ENCODE measurements around the gene ZRANB1.

Gene ZRANB1

GRCh38 chr10:125000366-125001312 lies 58.7 kb downstream of the ZRANB1 start:
- no peak for ATAC-seq
- Mint-ChIP-seq H3K4me3 (no peak overlapping the region), H3K27ac (no peak overlapping the region), H3K36me3 (no peaks in the 10 kb centered on the region), H3K4me1 (no peaks in the 10 kb centered on the region), H3K9me3 (no peaks in the 10 kb centered on the region)
- DNase-seq (ENCODE audit: low spot score in 2 of 2) = no peak

GRCh38 chr10:125001313-125002046 lies 59.6 kb downstream of the ZRANB1 start:
- Mint-ChIP-seq H3K27ac (no peak overlapping the region), H3K36me3 (no peaks in the 10 kb centered on the region), H3K4me1 (no peaks in the 10 kb centered on the region), H3K9me3 (no peaks in the 10 kb centered on the region), H3K4me3 (no peak overlapping the region)
- ATAC-seq = no peak
- DNase-seq (ENCODE audit: low spot score in 2 of 2) = no peak

GRCh38 chr10:125002047-125002422 lies 60.1 kb downstream of the ZRANB1 start:
- H3K9me3 Mint-ChIP-seq = no peaks in the 10 kb centered on the region
- no peak for ATAC-seq
- H3K27ac Mint-ChIP-seq = no peak overlapping the region
- no peak for DNase-seq (ENCODE audit: low spot score in 2 of 2)
- no peaks in the 10 kb centered on the region for H3K36me3 Mint-ChIP-seq
- no peaks in the 10 kb centered on the region for H3K4me1 Mint-ChIP-seq
- no peak overlapping the region for H3K4me3 Mint-ChIP-seq

- ATAC-seq (no peak), DNase-seq (ENCODE audit: low spot score in 2 of 2) (no peak)
- Mint-ChIP-seq H3K27ac (no peak overlapping the region), H3K4me1 (no peaks in the 10 kb centered on the region), H3K4me3 (no peak overlapping the region), H3K36me3 (no peaks in the 10 kb centered on the region), H3K9me3 (no peaks in the 10 kb centered on the region)
Observed at GRCh38 chr10:125002423-125003145, 60.7 kb downstream of the ZRANB1 start.

DNA sequence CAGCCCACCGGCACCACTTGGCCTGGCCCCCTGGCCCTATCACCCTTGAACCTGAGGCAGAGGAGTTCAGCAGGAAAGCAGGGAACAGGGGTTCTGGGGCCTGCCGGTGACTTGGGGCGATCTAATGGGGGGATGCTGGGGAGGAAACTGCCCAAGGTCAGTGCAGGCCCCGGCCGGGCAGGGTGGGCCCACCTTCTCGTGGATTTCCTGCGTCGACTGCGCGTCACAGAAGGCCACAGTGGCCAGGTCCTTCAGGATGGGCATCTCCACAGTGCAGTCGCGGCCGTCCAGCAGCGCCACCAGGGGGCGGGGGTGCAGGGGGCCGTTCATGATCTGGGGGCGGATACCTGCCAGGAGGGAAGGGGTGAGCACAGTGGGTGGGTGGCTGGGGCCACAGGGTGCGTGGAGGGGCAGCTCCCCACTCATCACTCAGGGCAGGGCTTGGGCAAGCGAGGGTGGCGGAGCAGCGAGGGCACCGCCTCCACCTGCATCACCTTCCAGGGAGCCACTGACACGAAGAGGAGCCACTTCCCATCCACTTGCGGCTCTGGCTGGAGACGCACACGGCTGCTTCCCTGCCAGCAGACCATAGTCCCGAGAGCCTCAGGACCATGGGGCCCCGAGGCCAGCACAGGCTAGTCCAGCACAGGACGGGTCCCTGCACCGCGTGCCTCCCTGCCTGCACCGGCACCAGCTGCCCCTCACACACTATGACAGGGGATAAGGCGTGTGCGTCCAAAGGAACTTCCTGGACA lies 61.4 kb downstream of the ZRANB1 start:
- no peak overlapping the region for H3K27ac Mint-ChIP-seq
- no peaks in the 10 kb centered on the region for H3K36me3 Mint-ChIP-seq
- H3K4me3 Mint-ChIP-seq = no peak overlapping the region

DNA sequence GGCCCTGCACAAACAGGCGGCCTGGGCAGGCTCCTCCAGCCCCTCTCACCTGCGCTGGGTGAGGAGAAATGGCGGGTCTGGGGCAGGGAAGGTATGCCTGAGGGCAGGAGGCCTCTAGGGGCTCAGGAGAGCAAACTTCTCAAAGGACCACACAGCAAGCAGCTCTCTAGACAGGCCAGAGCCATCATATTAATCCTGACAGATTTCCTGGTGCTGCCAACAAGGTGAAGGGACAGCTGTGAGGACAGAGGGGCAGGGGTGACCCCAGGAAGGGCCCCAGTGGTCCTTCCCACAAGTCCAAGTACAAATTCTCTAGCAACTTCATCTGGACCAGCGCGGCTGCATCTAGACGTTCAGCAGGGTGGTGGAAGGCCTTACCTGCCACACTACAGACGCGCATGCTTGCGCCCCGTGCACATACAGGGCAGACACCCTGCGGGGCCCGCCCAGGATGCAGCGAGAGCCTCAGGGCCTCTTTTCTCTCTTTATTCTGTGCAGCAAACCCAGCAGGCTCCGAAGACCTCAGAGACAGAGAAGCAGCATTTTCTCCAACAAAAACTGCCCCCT lies 62.1 kb downstream of the ZRANB1 start:
- Mint-ChIP-seq H3K27ac (no peak overlapping the region), H3K4me1 (no peaks in the 10 kb centered on the region), H3K4me3 (no peak overlapping the region), H3K36me3 (no peaks in the 10 kb centered on the region), H3K9me3 (no peaks in the 10 kb centered on the region)
- ATAC-seq (no peak), DNase-seq (ENCODE audit: low spot score in 2 of 2) (no peak)

More for the DNA sequence above, 61.4 kb downstream of the ZRANB1 start:
- ATAC-seq (no peak), DNase-seq (ENCODE audit: low spot score in 2 of 2) (no peak)
- no peaks in the 10 kb centered on the region for H3K4me1 Mint-ChIP-seq
- H3K9me3 Mint-ChIP-seq = no peaks in the 10 kb centered on the region

DNA sequence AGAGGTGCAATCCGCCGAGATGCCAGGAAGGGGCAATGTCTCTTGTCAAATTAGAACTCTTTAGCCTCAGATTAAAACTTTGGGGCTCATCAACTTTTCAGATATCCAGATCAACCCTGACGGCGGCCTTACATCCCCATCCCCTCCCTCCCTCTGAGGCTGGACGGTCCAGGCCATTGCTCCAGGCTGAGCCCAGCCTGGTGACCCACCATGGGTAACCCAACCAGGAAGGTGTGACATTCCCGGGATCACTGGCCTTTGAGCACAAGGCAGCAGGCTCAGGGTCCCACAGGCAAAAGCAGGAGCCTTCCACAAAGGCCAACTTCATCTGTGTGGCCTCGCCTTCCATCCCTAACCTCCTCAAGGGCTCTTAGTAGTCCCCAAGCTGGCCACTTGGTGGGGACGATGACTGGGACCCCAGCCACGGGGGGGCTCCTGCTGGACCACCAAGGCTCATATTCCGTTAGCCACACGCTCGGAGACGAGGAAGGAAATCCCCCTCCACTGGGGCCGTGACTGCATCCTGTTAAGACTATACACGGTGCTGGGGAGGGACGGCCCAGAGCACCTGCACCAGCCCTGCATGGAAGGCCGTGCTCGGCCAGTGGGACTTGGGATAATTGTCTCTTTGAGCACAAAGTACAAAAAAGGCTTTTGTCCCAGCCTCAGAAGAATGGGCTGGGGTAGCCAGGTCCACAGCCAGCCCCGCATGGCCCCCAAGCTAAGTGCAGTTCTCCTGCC lies 62.8 kb downstream of the ZRANB1 start:
- Mint-ChIP-seq H3K4me3 (no peak overlapping the region), H3K36me3 (no peaks in the 10 kb centered on the region), H3K27ac (no peak overlapping the region), H3K4me1 (no peaks in the 10 kb centered on the region), H3K9me3 (no peaks in the 10 kb centered on the region)
- no peak for DNase-seq (ENCODE audit: low spot score in 2 of 2)
- ATAC-seq = no peak

- ATAC-seq = no peak
- no peaks in the 10 kb centered on the region for H3K36me3 Mint-ChIP-seq
- no peak overlapping the region for H3K4me3 Mint-ChIP-seq
- no peaks in the 10 kb centered on the region for H3K9me3 Mint-ChIP-seq
- no peaks in the 10 kb centered on the region for H3K4me1 Mint-ChIP-seq
- no peak for DNase-seq (ENCODE audit: low spot score in 2 of 2)
- no peak overlapping the region for H3K27ac Mint-ChIP-seq
Observed at GRCh38 chr10:125005312-125006187, 63.6 kb downstream of the ZRANB1 start.

DNA sequence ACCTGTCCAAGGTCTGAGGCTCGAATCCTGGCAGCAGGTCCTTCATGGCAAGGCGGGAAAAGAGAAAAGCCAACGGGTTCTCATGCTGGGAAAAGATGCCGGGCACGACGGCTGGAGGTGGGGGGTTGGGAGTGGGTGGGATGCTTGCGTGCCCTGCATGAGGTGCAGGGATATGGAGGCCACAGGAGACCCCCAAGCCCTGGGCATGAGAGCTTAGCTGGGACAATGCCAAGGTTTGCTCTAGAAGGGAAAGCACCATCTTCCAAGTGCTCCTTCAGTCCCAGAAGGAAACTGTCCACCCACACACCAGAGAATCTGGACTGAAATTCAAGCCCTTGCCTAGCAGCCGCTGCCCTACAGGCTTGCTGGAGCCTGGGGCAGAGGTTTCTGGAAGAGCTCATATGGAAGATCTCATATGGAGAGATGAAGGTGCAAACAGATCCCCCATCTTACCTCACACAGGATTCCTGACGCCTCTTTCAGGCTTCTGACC lies 64.3 kb downstream of the ZRANB1 start:
- ATAC-seq (no peak), DNase-seq (ENCODE audit: low spot score in 2 of 2) (no peak)
- no peak overlapping the region for H3K4me3 Mint-ChIP-seq
- H3K36me3 Mint-ChIP-seq = no peaks in the 10 kb centered on the region
- H3K9me3 Mint-ChIP-seq = no peaks in the 10 kb centered on the region
- no peaks in the 10 kb centered on the region for H3K4me1 Mint-ChIP-seq
- H3K27ac Mint-ChIP-seq = no peak overlapping the region

GRCh38 chr10:125006921-125007426 lies 65.1 kb downstream of the ZRANB1 start:
- Mint-ChIP-seq H3K4me1 (no peaks in the 10 kb centered on the region), H3K4me3 (no peak overlapping the region), H3K27ac (no peak overlapping the region), H3K36me3 (no peaks in the 10 kb centered on the region), H3K9me3 (no peaks in the 10 kb centered on the region)
- ATAC-seq = no peak
- no peak for DNase-seq (ENCODE audit: low spot score in 2 of 2)

DNA sequence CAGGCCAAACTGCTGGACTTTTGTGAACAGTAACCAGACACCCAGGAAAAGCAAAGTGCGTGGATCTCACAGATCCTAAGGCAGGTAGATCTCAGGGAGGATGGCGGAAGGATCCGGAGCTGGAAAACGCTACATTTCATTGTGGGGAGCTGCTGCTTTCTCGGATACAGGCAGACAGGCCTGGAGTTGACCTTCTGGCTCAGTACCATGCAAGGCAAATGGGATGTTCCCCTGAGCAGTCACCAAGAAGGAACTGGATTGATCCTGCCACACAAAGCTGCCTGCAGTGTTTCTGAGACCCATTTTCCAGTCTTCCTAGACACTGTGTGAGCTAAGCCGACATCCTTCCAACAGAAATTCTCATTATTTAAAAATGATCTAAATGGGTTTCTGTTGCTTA lies 65.5 kb downstream of the ZRANB1 start:
- ATAC-seq (no peak), DNase-seq (ENCODE audit: low spot score in 2 of 2) (no peak)
- H3K9me3 Mint-ChIP-seq = no peaks in the 10 kb centered on the region
- H3K36me3 Mint-ChIP-seq = no peaks in the 10 kb centered on the region
- H3K4me1 Mint-ChIP-seq = no peaks in the 10 kb centered on the region
- H3K27ac Mint-ChIP-seq = no peak overlapping the region
- no peak overlapping the region for H3K4me3 Mint-ChIP-seq

- no peaks in the 10 kb centered on the region for H3K36me3 Mint-ChIP-seq
- H3K27ac Mint-ChIP-seq = no peak overlapping the region
- no peak overlapping the region for H3K4me3 Mint-ChIP-seq
Observed at GRCh38 chr10:125008689-125009638, 67.0 kb downstream of the ZRANB1 start.

More at GRCh38 chr10:125008689-125009638, 67.0 kb downstream of the ZRANB1 start:
- ATAC-seq (no peak), DNase-seq (ENCODE audit: low spot score in 2 of 2) (no peak)
- no peaks in the 10 kb centered on the region for H3K9me3 Mint-ChIP-seq
- H3K4me1 Mint-ChIP-seq = peaks cover 2% of the 10 kb centered on the region
